Gastrocnemius medialis (tissue), 4 donors: Measurements from ENCODE around the gene TNF.

Source experiments
- POLR2A ChIP-seq, 2 donors: fragments of 450-650 bp; IDR thresholded peaks; one replicate each; pipeline ENCODE4 v1.6.1; 2017; ENCODE audit warnings: antibody characterized with exemption in 2 of 2, mild to moderate bottlenecking in 2 of 2, moderate library complexity in 2 of 2
- TF ChIP-seq, protein P1 (sequence below), 5 experiments: fragments of 450-650 bp in 3 of 5; fragments of 200-600 bp in 2 of 5; sonication (generic) in 2 of 5; IDR thresholded peaks in 4 of 5; conservative IDR thresholded peaks in 1 of 5; 1 replicate in 4 of 5; 2 replicates in 1 of 5; pipeline ENCODE4 v1.5.1; 2016 to 2019; ENCODE audit warnings: antibody characterized with exemption in 5 of 5, mild to moderate bottlenecking in 3 of 5, moderate library complexity in 3 of 5

DNA sequence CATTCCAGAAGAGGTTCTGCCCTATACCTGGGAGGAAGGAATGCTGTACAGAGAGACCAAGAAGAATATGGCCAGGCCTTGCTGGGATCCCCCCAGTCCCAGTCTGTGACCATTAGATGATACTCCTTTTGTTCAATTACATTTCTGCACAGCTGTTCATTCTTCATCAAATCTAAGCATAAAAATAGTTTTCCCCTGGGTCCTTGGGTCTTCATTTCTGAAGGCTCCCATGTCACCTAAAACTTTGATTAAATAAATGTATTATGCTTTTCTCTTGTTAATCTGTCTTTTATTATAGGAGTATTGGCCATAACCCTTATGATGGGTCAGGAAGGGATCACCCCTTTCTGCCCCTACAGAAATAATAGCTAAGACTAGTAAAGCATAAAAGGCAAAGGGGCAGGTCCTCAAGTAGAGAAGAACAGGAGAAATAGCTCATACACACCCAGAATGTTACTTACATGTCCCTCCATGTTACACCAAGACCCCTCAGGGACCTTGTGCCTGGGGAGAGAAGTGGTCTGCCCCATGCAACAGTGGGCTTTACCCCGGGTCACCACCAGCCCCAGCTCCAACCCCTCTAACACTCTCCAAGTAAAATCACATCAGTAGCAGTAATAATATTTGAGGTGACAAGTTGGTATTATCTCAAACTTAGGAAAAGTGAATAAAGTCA lies 5.4 kb upstream of the TNF start:
- TF ChIP-seq, protein P1, sequence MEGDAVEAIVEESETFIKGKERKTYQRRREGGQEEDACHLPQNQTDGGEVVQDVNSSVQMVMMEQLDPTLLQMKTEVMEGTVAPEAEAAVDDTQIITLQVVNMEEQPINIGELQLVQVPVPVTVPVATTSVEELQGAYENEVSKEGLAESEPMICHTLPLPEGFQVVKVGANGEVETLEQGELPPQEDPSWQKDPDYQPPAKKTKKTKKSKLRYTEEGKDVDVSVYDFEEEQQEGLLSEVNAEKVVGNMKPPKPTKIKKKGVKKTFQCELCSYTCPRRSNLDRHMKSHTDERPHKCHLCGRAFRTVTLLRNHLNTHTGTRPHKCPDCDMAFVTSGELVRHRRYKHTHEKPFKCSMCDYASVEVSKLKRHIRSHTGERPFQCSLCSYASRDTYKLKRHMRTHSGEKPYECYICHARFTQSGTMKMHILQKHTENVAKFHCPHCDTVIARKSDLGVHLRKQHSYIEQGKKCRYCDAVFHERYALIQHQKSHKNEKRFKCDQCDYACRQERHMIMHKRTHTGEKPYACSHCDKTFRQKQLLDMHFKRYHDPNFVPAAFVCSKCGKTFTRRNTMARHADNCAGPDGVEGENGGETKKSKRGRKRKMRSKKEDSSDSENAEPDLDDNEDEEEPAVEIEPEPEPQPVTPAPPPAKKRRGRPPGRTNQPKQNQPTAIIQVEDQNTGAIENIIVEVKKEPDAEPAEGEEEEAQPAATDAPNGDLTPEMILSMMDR (IDR thresholded peaks at IDR 0.05 in 4 of 5, conservative IDR thresholded peaks at IDR 0.05 in 1 of 5) = no peak
- no peak for TF ChIP-seq POLR2A (IDR thresholded peaks at IDR 0.05)
